ENCODE measurements around the gene PARD3B.

GRCh38 chr2:204652063-204652462 lies 106.8 kb downstream of the PARD3B start:
- TF ChIP-seq, protein P1, sequence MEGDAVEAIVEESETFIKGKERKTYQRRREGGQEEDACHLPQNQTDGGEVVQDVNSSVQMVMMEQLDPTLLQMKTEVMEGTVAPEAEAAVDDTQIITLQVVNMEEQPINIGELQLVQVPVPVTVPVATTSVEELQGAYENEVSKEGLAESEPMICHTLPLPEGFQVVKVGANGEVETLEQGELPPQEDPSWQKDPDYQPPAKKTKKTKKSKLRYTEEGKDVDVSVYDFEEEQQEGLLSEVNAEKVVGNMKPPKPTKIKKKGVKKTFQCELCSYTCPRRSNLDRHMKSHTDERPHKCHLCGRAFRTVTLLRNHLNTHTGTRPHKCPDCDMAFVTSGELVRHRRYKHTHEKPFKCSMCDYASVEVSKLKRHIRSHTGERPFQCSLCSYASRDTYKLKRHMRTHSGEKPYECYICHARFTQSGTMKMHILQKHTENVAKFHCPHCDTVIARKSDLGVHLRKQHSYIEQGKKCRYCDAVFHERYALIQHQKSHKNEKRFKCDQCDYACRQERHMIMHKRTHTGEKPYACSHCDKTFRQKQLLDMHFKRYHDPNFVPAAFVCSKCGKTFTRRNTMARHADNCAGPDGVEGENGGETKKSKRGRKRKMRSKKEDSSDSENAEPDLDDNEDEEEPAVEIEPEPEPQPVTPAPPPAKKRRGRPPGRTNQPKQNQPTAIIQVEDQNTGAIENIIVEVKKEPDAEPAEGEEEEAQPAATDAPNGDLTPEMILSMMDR (IDR thresholded peaks at IDR 0.05) = no peak
- TF ChIP-seq POLR2A (IDR thresholded peaks at IDR 0.05) = no peak
